ENCODE results near the gene FOXJ3.

DNA sequence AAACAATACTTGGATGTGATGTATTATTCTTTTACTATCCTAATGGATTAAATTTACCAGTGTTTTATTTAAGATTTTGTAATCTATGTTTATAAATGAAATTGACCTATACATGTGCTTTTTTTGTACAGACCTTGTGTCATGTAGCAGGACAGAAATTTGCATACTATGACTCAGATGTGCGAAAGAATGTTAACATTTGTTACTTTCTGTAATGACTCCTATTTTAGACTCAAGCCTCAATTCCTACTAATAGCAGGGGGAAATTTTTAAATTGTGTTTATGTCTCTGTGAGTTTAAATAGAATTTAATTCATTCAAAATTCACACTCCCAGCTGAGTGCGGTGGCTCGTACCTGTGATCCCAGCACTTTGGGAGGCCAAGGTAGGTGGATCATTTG, 23.8 kb upstream of the FOXJ3 start:
- TF ChIP-seq, protein P1, sequence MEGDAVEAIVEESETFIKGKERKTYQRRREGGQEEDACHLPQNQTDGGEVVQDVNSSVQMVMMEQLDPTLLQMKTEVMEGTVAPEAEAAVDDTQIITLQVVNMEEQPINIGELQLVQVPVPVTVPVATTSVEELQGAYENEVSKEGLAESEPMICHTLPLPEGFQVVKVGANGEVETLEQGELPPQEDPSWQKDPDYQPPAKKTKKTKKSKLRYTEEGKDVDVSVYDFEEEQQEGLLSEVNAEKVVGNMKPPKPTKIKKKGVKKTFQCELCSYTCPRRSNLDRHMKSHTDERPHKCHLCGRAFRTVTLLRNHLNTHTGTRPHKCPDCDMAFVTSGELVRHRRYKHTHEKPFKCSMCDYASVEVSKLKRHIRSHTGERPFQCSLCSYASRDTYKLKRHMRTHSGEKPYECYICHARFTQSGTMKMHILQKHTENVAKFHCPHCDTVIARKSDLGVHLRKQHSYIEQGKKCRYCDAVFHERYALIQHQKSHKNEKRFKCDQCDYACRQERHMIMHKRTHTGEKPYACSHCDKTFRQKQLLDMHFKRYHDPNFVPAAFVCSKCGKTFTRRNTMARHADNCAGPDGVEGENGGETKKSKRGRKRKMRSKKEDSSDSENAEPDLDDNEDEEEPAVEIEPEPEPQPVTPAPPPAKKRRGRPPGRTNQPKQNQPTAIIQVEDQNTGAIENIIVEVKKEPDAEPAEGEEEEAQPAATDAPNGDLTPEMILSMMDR (IDR thresholded peaks at IDR 0.05), result no peak
- TF ChIP-seq POLR2A (IDR thresholded peaks at IDR 0.05) (no peak), POLR2AphosphoS5 (IDR thresholded peaks at IDR 0.05) (no peak)

Data from breast epithelium (tissue), 3 donors.